Measurements from ENCODE around the gene BLMH.

DNA sequence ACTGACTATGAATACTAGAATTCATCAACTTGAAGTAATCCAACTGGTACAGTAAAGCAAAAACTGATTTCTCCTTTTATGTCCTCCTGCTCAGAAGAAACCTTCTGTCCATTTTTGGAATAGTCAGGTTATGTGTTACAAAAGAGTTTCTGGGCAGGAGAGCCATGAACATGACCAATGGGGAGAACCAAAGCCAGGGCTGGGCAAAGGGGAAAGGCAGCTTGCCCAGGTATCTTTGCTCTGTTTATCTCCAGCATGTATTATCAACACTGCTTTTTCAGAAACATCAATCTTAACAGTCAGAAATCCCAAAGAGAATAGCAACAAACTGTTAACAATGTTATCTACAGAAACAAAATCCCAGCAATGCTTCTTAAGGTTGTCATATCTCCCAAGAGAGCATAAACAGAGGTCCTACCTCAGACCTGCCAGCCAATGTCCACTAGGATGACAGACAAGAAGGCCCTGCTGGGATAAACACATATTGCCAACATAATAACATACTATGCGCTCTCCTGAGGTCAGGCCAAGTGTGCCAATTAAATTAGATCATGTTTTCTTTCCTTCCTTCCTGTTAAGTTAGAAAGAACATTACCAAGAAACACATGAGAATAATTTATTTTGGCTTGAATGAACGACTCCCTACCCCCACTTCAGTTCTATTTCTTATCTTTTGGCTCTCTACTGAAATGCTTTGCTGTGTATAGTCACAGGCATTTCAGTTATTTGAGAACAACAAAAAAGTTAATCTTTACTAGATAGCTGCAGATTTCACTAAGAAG is 28.0 kb downstream of the BLMH start:
- TF ChIP-seq, protein P1, sequence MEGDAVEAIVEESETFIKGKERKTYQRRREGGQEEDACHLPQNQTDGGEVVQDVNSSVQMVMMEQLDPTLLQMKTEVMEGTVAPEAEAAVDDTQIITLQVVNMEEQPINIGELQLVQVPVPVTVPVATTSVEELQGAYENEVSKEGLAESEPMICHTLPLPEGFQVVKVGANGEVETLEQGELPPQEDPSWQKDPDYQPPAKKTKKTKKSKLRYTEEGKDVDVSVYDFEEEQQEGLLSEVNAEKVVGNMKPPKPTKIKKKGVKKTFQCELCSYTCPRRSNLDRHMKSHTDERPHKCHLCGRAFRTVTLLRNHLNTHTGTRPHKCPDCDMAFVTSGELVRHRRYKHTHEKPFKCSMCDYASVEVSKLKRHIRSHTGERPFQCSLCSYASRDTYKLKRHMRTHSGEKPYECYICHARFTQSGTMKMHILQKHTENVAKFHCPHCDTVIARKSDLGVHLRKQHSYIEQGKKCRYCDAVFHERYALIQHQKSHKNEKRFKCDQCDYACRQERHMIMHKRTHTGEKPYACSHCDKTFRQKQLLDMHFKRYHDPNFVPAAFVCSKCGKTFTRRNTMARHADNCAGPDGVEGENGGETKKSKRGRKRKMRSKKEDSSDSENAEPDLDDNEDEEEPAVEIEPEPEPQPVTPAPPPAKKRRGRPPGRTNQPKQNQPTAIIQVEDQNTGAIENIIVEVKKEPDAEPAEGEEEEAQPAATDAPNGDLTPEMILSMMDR (IDR thresholded peaks at IDR 0.05; ENCODE audit: extremely low read depth in 1 of 2, insufficient read depth in 1 of 2, low read depth in 1 of 2, low read length in 2 of 2): no peak
- no peak for TF ChIP-seq JUN (IDR thresholded peaks at IDR 0.05; ENCODE audit: borderline replicate concordance, insufficient read depth, insufficient read length, low read depth)
- peak; percentile 46 for TF ChIP-seq POLR2AphosphoS5 (IDR thresholded peaks at IDR 0.05; ENCODE audit: insufficient read depth, low read depth, low read length)
- no peak for TF ChIP-seq POLR2A (IDR thresholded peaks at IDR 0.05; ENCODE audit: low read depth, low read length)
- TF ChIP-seq EZH2 (IDR thresholded peaks at IDR 0.05; ENCODE audit: borderline replicate concordance, low read depth, low read length, severe bottlenecking): no peak
- peak; percentile 60 for TF ChIP-seq GATA2 (IDR thresholded peaks at IDR 0.05; ENCODE audit: insufficient read depth, insufficient read length, low read depth, low read length)

Data from endothelial cell of umbilical vein (primary cell).